Measurements from ENCODE around the gene RPL34.

RPL34 gene

DNA sequence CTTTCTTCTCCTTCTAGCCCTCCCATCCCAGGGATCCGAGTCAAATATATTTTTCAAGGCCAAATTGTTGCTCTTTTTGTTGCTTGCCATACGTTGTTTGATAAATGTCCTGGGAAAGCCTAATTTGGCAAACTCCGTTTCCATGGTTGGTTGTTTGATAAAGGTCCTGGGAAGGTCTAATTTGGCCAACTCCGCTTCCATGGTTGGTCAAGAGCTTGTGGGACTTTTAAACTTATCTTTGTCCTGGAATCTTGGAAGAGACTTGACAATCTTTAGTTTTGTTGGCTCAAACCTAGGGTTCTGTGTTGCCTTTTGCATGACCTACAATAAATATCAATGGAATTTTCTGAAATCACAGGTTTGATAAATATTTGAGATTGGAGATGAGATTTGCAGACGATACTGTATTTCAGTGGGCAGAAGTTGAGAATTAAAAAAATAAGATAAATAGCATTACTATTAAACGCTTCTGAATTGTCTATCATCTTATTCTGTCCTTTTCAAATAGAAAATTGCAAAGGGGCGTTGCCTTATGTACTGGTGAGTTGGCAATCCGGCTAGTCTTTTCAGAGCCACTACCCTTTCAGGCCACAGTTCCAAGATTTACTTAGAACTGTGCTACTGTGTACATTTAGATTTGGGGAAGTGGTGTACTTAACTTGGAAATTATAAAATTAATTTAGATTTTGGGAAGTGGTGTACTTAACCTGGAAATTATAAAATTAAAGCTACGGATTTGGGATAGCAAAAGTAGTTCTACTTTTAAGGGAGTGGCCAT, 30.8 kb downstream of the RPL34 start:
- Histone ChIP-seq H3K79me2 (ENCODE audit: insufficient read depth, low read length) (peaks cover 37% of the 10 kb centered on the region), H3K36me3 (ENCODE audit: insufficient read depth, low read length) (peaks cover 21% of the 10 kb centered on the region), H3K4me2 (ENCODE audit: low read length) (peak overlapping the region; percentile 67), H3K27me3 (ENCODE audit: insufficient read depth, low read length) (no peaks in the 10 kb centered on the region), H3K27ac (ENCODE audit: low read depth, low read length, poor library complexity, severe bottlenecking) (peak overlapping the region; percentile 61), H3K9me2 (ENCODE audit: low read depth, low read length) (no peaks in the 10 kb centered on the region), H3K9ac (ENCODE audit: low read length) (peak overlapping the region; percentile 90), H3F3A (ENCODE audit: insufficient read depth, low read length) (no peaks in the 10 kb centered on the region), H3K9me3 (ENCODE audit: low read length) (no peaks in the 10 kb centered on the region), H3K4me3 (ENCODE audit: low read depth, low read length, poor library complexity, severe bottlenecking) (peak overlapping the region; percentile 93), H4K20me1 (ENCODE audit: insufficient read depth, low read length) (no peaks in the 10 kb centered on the region), H2AFZ (ENCODE audit: low read length) (no peak overlapping the region), H3K4me1 (ENCODE audit: insufficient read depth, low read length, severe bottlenecking) (peaks cover 15% of the 10 kb centered on the region)
- no peak for TF ChIP-seq EZH2 (IDR thresholded peaks at IDR 0.05; ENCODE audit: borderline replicate concordance, low read length)
- TF ChIP-seq, protein P1, sequence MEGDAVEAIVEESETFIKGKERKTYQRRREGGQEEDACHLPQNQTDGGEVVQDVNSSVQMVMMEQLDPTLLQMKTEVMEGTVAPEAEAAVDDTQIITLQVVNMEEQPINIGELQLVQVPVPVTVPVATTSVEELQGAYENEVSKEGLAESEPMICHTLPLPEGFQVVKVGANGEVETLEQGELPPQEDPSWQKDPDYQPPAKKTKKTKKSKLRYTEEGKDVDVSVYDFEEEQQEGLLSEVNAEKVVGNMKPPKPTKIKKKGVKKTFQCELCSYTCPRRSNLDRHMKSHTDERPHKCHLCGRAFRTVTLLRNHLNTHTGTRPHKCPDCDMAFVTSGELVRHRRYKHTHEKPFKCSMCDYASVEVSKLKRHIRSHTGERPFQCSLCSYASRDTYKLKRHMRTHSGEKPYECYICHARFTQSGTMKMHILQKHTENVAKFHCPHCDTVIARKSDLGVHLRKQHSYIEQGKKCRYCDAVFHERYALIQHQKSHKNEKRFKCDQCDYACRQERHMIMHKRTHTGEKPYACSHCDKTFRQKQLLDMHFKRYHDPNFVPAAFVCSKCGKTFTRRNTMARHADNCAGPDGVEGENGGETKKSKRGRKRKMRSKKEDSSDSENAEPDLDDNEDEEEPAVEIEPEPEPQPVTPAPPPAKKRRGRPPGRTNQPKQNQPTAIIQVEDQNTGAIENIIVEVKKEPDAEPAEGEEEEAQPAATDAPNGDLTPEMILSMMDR (IDR thresholded peaks at IDR 0.05; ENCODE audit: low read length), result no peak

DNA sequence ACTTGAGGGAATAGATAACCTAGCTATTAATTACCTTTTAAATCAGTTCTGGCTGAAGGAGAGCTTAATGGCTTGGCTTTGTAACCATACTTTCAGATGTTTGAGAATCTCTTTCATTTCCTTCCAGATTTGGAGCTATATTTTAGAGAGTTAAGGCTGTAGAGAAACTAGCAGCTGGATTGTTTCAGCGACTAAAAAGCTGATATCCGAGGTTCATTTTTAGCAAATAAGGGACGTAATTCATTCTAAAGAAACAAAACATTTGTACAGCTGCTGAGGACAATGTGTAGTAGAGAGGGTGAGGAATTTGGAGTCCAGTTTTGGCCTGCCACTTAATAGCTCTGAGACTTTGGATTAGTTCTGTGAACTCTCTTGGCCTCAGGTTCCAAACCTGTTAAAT, 42.3 kb downstream of the RPL34 start:
- H3K36me3 ChIP-seq (ENCODE audit: insufficient read depth, low read length), result peaks cover 78% of the 10 kb centered on the region
- no peak overlapping the region for H3K4me2 ChIP-seq (ENCODE audit: low read length)
- H3K79me2 ChIP-seq (ENCODE audit: insufficient read depth, low read length), result 0 out of 2 replicates have a peak, but pooled peaks cover 4% of the 10 kb centered on the region
- no peak overlapping the region for H3K9ac ChIP-seq (ENCODE audit: low read length)
- H3K9me3 ChIP-seq (ENCODE audit: low read length), result no peaks in the 10 kb centered on the region
- H4K20me1 ChIP-seq (ENCODE audit: insufficient read depth, low read length), result no peaks in the 10 kb centered on the region
- TF ChIP-seq, protein P1 (IDR thresholded peaks at IDR 0.05; ENCODE audit: low read length), result no peak
- TF ChIP-seq EZH2 (IDR thresholded peaks at IDR 0.05; ENCODE audit: borderline replicate concordance, low read length), result no peak
- H3K4me1 ChIP-seq (ENCODE audit: insufficient read depth, low read length, severe bottlenecking), result no peaks in the 10 kb centered on the region
- H2AFZ ChIP-seq (ENCODE audit: low read length), result no peak overlapping the region
- no peaks in the 10 kb centered on the region for H3K9me2 ChIP-seq (ENCODE audit: low read depth, low read length)
- no peak overlapping the region for H3K4me3 ChIP-seq (ENCODE audit: low read depth, low read length, poor library complexity, severe bottlenecking)
- no peak overlapping the region for H3K27ac ChIP-seq (ENCODE audit: low read depth, low read length, poor library complexity, severe bottlenecking)
- no peaks in the 10 kb centered on the region for H3F3A ChIP-seq (ENCODE audit: insufficient read depth, low read length)
- no peaks in the 10 kb centered on the region for H3K27me3 ChIP-seq (ENCODE audit: insufficient read depth, low read length)

DNA sequence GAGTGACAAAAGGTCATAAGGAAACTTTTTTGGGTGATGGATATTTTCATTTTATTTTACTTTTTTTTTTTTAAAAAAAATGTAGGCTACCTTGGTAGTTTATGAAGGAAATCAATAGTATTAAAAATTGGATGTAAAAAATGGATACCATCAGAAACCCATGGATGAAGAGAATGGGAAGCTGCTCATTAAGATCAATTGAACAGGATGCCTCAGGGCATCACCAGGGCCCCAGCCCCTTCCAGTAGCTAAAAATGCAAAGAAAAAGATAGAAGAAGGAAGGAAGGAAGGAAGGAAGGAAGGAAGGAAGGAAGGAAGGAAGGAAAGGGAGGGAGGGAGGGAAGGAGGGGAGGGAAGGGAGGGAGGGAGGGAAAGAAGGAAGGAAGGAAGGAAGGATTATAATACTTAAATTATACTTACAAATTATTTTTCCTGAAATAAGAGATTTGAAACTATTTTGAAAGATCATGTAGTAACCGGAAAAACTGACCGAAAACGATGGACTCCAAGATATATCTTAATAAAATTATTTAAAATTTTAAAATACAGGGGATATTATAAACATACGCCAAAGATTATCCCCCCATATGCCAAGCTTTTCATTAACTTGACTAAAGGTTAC, 54.1 kb downstream of the RPL34 start:
- Histone ChIP-seq H2AFZ (ENCODE audit: low read length) (no peak overlapping the region), H3K79me2 (ENCODE audit: insufficient read depth, low read length) (no peaks in the 10 kb centered on the region), H3K4me2 (ENCODE audit: low read length) (no peak overlapping the region), H3K36me3 (ENCODE audit: insufficient read depth, low read length) (peaks cover 11% of the 10 kb centered on the region), H3K4me1 (ENCODE audit: insufficient read depth, low read length, severe bottlenecking) (no peaks in the 10 kb centered on the region), H3F3A (ENCODE audit: insufficient read depth, low read length) (no peaks in the 10 kb centered on the region), H3K27me3 (ENCODE audit: insufficient read depth, low read length) (no peaks in the 10 kb centered on the region), H4K20me1 (ENCODE audit: insufficient read depth, low read length) (no peaks in the 10 kb centered on the region), H3K9me3 (ENCODE audit: low read length) (no peaks in the 10 kb centered on the region), H3K9me2 (ENCODE audit: low read depth, low read length) (no peaks in the 10 kb centered on the region), H3K27ac (ENCODE audit: low read depth, low read length, poor library complexity, severe bottlenecking) (no peak overlapping the region), H3K9ac (ENCODE audit: low read length) (no peak overlapping the region), H3K4me3 (ENCODE audit: low read depth, low read length, poor library complexity, severe bottlenecking) (no peak overlapping the region)
- no peak for TF ChIP-seq EZH2 (IDR thresholded peaks at IDR 0.05; ENCODE audit: borderline replicate concordance, low read length)
- TF ChIP-seq, protein P1 (IDR thresholded peaks at IDR 0.05; ENCODE audit: low read length), result no peak

Measured in OCI-LY1 (cell line).